HG02840 (cell line): Measurements from ENCODE around the gene GGN.

Experiments used
- ATAC-seq: cut with Tn5 transposase; IDR thresholded peaks from one replicate; pipeline ENCODE4 v1.9.1; 2021; ENCODE audit warnings: mild to moderate bottlenecking, moderate library complexity, moderate number of reproducible peaks; ENCODE audit not compliant: unreplicated experiment, low FRiP score

The GGN gene

GRCh38 chr19:38388349-38389100 is 691 bp upstream of the GGN start, which contains the start of gene SPRED3:
Gene SPRED3, plus strand, starts transcription at chr19:38388697. Its CDS starts 1,606 bp downstream, at chr19:38390303.
- ATAC-seq, result no peak

- ATAC-seq, result no peak
These were observed 774 bp downstream of the GGN start for GRCh38 chr19:38386971-38387549.

GRCh38 chr19:38386300-38386970 is 1.4 kb downstream of the GGN start:
- ATAC-seq, result no peak

- no peak for ATAC-seq
These were observed 2.0 kb downstream of the GGN start for GRCh38 chr19:38385804-38386257.

GRCh38 chr19:38385057-38385803 is 2.6 kb downstream of the GGN start:
- ATAC-seq, result no peak

GRCh38 chr19:38384209-38385027 is 3.4 kb downstream of the GGN start:
- ATAC-seq, result no peak

- ATAC-seq, result no peak
These were observed 4.1 kb downstream of the GGN start for GRCh38 chr19:38383743-38384142.

GRCh38 chr19:38383184-38383583 is 4.7 kb downstream of the GGN start:
- ATAC-seq, result no peak

- ATAC-seq, result no peak
These were observed 6.7 kb downstream of the GGN start for GRCh38 chr19:38381138-38381537.

- no peak for ATAC-seq
These were observed 9.0 kb downstream of the GGN start for GRCh38 chr19:38378866-38379265.

- ATAC-seq, result no peak
These were observed 10.8 kb downstream of the GGN start for GRCh38 chr19:38377052-38377451.

- no peak for ATAC-seq
These were observed 11.3 kb downstream of the GGN start for GRCh38 chr19:38376576-38376975.

GRCh38 chr19:38375748-38376147 is 12.1 kb downstream of the GGN start:
- ATAC-seq, result no peak

- no peak for ATAC-seq
These were observed 12.7 kb downstream of the GGN start for GRCh38 chr19:38375098-38375493.

GRCh38 chr19:38374332-38375097 is 13.3 kb downstream of the GGN start, which contains the start of gene PSMD8:
Gene PSMD8, plus strand, starts transcription at chr19:38374571. Its CDS starts 31 bp downstream, at chr19:38374602.
- peak; percentile 93 for ATAC-seq

GRCh38 chr19:38373907-38374331 is 13.9 kb downstream of the GGN start:
- ATAC-seq, result no peak

- ATAC-seq, result no peak
These were observed 16.8 kb downstream of the GGN start for GRCh38 chr19:38371081-38371480.

- no peak for ATAC-seq
These were observed 17.5 kb downstream of the GGN start for GRCh38 chr19:38370299-38370698.

GRCh38 chr19:38369584-38369983 is 18.2 kb downstream of the GGN start:
- ATAC-seq, result no peak
